D721Med (cell line): ENCODE measurements around the gene TJAP1.

Experiments used
- DNase-seq: peaks from one replicate; pipeline ENCODE4 v3.0.0; 2011; ENCODE audit warnings: low spot score; ENCODE audit not compliant: insufficient read length
- FAIRE-seq: peaks from 2 replicates; lab custom pipeline; 2011; peaks lifted over from hg19 to GRCh38; lab: Jason Lieb, UNC
- CTCF ChIP-seq: IDR thresholded peaks from 2 replicates; pipeline ENCODE4 v1.5.1; 2012; ENCODE audit warnings: mild to moderate bottlenecking, control low read depth; ENCODE audit not compliant: insufficient read depth; ENCODE audit errors: missing control alignments

Gene TJAP1

GRCh38 chr6:43477235-43478007, at the start of gene TJAP1:
Gene TJAP1, plus strand, starts transcription at chr6:43477570. Its CDS starts 21,432 bp downstream, at chr6:43499002.
- TF ChIP-seq CTCF, result no peak
- DNase-seq, result peak; percentile 88
- no peak for FAIRE-seq

- DNase-seq, result no peak
- FAIRE-seq, result no peak
- no peak for TF ChIP-seq CTCF
Observed at GRCh38 chr6:43428112-43428570, 49.2 kb upstream of the TJAP1 start.

GRCh38 chr6:43428874-43429273, 48.5 kb upstream of the TJAP1 start:
- TF ChIP-seq CTCF, result no peak
- no peak for FAIRE-seq

GRCh38 chr6:43432009-43432945, 45.1 kb upstream of the TJAP1 start:
- TF ChIP-seq CTCF, result no peak
- DNase-seq, result no peak
- FAIRE-seq, result no peak

More at GRCh38 chr6:43428874-43429273, 48.5 kb upstream of the TJAP1 start:
- no peak for DNase-seq

GRCh38 chr6:43433148-43433547, 44.2 kb upstream of the TJAP1 start:
- FAIRE-seq, result no peak
- no peak for TF ChIP-seq CTCF
- DNase-seq, result no peak

- FAIRE-seq (no peak), DNase-seq (no peak)
- TF ChIP-seq CTCF, result no peak
Observed at GRCh38 chr6:43434001-43434840, 43.1 kb upstream of the TJAP1 start.
